Activated T-cell treated with anti-CD3 and anti-CD28 coated beads for 1 hour (primary cell): ENCODE measurements around the gene PGM2L1.
"Not testable (repeated sequence)": the region's sequence is repeated elsewhere in the genome, so short reads cannot be mapped to it uniquely, and the experiment has no call there.

ENCODE experiments used
- DNase-seq: peaks from one replicate; pipeline ENCODE4 v3.0.0-alpha.2; 2020; ENCODE audit warnings: low read depth

Gene PGM2L1

DNA sequence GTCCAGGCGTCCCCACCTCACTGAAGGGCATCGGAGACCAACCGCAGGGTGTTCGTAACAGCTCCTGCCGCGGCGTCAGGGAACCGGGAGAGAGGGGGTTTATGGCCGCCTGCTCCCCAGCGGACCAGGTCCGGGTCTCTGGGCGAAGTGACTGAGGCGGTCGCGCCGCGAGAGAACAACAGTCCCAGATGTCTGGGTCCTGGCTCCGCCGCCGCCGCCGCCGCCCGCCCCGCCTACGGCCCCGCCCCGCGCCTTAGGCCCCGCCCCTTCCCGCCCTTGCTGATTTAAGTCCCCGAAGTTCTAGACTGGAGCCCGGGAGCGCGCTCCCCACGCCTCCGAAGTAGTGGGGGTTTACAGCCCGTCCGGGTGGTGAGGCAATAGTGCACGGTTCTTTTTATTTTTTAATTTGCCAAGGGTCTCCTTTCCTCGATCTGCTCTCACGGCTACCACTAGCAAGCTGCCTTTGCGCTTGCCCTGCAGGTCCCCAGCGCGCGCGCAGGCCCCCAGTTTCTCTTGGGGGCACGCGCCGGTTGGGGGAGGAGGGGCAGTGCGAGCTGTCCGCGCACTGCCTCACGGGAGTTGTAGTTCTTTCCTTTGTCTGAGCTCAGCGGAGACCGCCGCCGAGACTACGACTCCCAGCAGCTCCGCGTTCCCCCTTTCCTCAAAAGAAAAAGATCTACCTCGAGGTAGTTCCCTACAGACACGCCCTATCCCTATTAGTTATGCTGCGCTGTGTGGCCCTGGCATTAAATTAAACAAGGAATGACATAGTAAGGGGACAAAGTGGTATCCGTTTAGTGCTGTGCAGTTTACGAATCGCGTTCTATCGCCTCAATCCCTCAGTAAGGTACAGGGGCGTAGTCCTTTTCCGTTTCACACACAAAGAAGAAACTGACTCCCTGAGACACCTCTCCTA lies at the start of gene PGM2L1:
PGM2L1 (minus strand) TSS at position 190 of the 916 bp plus-strand sequence. CDS start 272 bp downstream, outside the sequence.
- DNase-seq = peak; percentile 89

DNA sequence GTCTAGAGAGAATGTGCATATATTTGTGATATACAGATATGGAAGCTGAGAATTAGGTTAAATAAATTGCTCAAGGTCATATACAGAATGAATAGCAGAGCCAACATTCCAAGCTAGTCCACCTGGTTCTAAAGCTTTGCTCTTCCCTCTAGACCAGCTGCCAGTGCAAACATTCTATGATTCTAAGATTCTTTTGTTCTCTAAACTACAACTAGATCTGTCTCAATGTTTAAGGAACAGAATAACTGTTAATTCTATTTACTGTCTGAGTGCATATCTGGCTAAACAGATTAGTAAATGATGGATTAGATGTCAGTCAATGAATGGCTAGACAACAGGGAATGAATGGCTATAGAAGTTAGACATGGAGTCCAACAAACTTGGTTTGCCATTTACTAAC lies 49.5 kb upstream of the PGM2L1 start:
- DNase-seq = no peak

- DNase-seq = no peak
Measured at GRCh38 chr11:74446532-74446938, 48.3 kb upstream of the PGM2L1 start.

DNA sequence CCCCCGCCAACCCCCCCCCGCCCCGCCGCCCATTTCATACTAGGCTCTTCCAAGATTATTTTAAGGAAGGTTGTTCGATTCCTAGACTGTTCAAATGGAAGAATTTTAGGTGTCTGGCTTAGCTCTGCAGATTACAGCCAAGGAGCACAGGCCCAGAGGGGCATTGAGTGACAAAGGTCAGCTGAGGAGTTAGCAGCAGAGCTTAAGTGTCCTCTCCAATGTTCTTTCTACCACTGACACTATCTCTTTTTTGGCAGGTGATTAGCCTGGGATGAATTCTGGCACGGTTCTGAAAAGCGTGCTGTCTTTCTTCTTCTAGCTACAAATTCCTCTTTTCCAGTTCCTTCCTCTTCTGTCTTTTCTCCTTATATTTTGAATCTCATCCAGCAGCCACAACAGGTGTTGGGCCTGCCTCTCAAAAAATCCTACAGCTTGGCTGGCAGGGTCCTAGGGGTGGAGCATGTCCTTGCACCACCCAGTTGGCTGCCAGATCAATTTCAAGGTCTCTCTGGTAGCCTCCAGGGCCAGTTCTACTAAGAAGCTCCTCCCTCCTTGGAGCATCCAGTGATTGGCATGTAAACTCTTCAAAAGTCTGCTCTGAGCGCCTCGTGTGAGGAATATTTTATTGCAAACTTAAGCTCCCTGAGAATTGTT lies 46.1 kb upstream of the PGM2L1 start:
- DNase-seq = no peak

GRCh38 chr11:74443071-74443864 lies 45.0 kb upstream of the PGM2L1 start:
- DNase-seq = no peak

- no peak for DNase-seq
Measured at GRCh38 chr11:74442636-74443035, 44.4 kb upstream of the PGM2L1 start.

DNA sequence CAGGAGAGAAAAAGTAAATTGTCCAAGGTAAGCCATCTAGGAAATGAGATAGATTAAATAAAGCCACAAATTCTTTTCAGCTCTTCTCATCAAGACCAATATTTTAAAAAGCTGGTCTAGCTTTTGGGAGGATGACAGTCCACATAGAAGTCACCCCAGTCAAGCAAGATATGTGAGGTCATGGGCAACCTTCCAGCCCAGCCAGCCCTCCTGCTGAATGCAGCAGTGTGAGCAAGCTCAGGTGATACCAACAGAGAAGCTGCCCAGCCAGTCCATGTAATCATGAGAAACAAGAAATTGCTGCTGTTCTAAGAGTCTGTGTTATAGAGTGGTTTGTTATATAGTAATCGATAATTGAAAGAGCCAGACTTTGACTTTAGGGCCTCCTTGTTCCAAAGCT lies 40.4 kb upstream of the PGM2L1 start:
- no peak for DNase-seq

- DNase-seq = no peak
Measured at GRCh38 chr11:74437441-74438042, 39.3 kb upstream of the PGM2L1 start.

DNA sequence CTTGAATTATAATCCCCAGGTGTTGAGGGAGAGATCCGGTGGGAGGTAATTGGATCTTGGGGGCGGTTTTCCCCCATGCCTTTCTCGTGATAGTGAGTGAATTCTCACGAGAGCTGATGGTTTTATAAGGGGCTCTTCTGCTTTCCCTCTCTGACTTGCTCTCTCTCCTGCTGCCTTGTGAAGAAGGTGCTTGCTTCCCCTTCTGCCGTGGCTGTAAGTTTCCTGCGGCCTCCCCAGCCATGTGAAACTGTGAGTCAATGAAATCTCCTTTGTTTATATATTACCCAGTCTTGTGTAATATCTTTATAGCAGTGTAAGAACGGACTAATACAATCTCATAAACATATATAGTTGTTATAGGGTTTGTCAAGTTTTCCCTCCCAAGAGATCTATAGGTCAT lies 36.3 kb upstream of the PGM2L1 start:
- DNase-seq = no peak

DNA sequence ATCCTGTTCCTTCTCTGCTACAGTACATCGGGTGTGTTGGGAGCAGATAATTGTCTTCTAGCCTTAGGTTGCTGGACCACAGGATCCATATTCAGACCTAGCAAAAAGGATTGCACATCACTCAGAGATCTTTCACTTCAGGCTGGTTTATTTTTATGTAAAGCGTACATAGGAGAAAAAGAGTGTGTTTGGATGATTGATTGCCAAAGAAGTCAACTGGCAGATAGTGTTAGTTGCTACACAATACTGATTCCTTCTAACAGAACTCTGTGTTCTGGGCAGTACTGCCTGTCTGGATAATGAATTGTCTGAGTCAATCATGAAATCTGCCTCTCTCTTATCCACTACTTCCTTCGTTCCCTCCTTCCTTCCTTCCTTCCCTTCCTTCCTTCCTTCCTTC lies 31.0 kb upstream of the PGM2L1 start:
- DNase-seq = no peak

GRCh38 chr11:74427384-74427886 lies 29.2 kb upstream of the PGM2L1 start:
- DNase-seq = no peak

GRCh38 chr11:74425100-74425499 lies 26.9 kb upstream of the PGM2L1 start:
- no peak for DNase-seq

- DNase-seq = no peak
Measured at GRCh38 chr11:74418509-74418895, 20.3 kb upstream of the PGM2L1 start.

GRCh38 chr11:74417860-74418508 lies 19.8 kb upstream of the PGM2L1 start:
- DNase-seq = no peak

GRCh38 chr11:74417379-74417804 lies 19.2 kb upstream of the PGM2L1 start:
- DNase-seq = no peak

GRCh38 chr11:74416974-74417373 lies 18.7 kb upstream of the PGM2L1 start:
- DNase-seq = not testable (repeated sequence)

GRCh38 chr11:74412733-74413359 lies 14.6 kb upstream of the PGM2L1 start:
- no peak for DNase-seq

DNA sequence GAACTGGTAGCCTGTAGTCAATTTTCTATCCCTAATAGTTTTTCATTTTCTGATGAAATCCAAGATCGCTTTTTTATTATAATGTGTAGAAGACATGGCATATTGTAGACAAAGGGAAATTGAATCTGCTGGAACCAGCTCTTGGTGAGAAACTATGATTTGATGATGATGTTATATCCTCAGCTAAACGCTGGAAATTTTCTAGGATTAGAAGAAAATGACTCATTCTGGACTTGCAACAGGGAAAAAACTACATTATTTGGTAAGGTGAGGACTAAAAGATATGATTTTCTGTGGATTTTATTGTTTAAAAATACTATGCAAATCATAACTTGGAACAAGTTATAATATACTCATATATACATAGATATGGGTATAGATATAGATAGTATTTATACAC lies 14.1 kb upstream of the PGM2L1 start:
- DNase-seq = no peak

DNA sequence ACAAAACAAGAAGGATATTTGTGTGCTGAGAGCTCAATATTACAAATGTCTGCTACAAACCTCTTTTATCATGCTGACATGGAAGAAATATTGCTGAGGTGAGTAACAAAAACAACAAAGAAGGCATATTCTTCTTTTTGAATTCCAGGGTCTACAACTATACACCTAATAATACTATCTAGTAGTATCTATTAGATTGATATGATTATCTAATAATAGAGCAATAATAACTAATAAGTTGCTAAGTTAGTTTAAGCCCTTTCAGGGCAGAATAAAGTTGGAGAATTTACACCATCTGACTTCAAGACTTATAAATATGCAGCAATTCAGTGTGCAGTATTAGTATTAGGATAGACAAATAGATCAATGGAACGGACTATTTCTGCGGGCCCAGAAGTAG lies 11.4 kb upstream of the PGM2L1 start:
- DNase-seq = no peak

GRCh38 chr11:74403607-74404321 lies 5.5 kb upstream of the PGM2L1 start:
- no peak for DNase-seq
